SK-N-SH treated with all-trans-retinoic acid at 6 μM for 48 hours (cell line): Measurements from ENCODE around the gene GABBR2.
A peak's percentile ranks its signal among the peaks of the same experiment; 100 is the strongest.

ENCODE experiments used
- ATAC-seq: fragments of 200-7000 bp; cut with Tn5 transposase; 3 replicates; pipeline ENCODE4 v1.9.1; 2020; ENCODE audit warnings: mild to moderate bottlenecking, moderate library complexity
- ARNTL ChIP-seq: fragments of 450-650 bp; formaldehyde crosslinking; IDR thresholded peaks from 2 replicates; pipeline ENCODE4 v1.5.0; 2020; ENCODE audit warnings: low read depth, mild to moderate bottlenecking, moderate library complexity, borderline replicate concordance
- BACH2 ChIP-seq: fragments of 250-450 bp; sonication (Bioruptor Pico); IDR thresholded peaks from 2 replicates; pipeline ENCODE4 v1.9.0; 2021; ENCODE audit warnings: mild to moderate bottlenecking, borderline replicate concordance
- CSDC2 ChIP-seq: fragments of 250-450 bp; sonication (Bioruptor Pico); IDR thresholded peaks from 2 replicates; pipeline ENCODE4 v1.5.0; 2020; ENCODE audit warnings: mild to moderate bottlenecking, moderate library complexity
- ESRRG ChIP-seq: fragments of 250-450 bp; sonication (Bioruptor Pico); IDR thresholded peaks from 2 replicates; pipeline ENCODE4 v1.6.1; 2021; ENCODE audit warnings: mild to moderate bottlenecking
- GLIS3 ChIP-seq: fragments of 250-450 bp; sonication (Bioruptor Pico); IDR thresholded peaks from 2 replicates; pipeline ENCODE4 v1.5.0; 2020; ENCODE audit warnings: mild to moderate bottlenecking, moderate library complexity
- ISL1 ChIP-seq: fragments of 250-450 bp; sonication (Bioruptor Pico); IDR thresholded peaks from 2 replicates; pipeline ENCODE4 v2.1.2; 2022; ENCODE audit warnings: mild to moderate bottlenecking, moderate library complexity
- OSR1 ChIP-seq: fragments of 250-450 bp; sonication (Bioruptor Pico); IDR thresholded peaks from 2 replicates; pipeline ENCODE4 v1.8.0; 2022; ENCODE audit warnings: moderate library complexity, mild to moderate bottlenecking, inconsistent platforms
- PPARA ChIP-seq: fragments of 250-450 bp; sonication (Bioruptor Pico); IDR thresholded peaks from 2 replicates; pipeline ENCODE4 v1.5.0; 2020; ENCODE audit warnings: mild to moderate bottlenecking, borderline replicate concordance
- RARB ChIP-seq: fragments of 250-450 bp; sonication (Bioruptor Pico); IDR thresholded peaks from 2 replicates; pipeline ENCODE4 v1.8.0; 2021; ENCODE audit warnings: mild to moderate bottlenecking, moderate library complexity
- TCF4 ChIP-seq: fragments of 250-450 bp; sonication (Bioruptor Pico); IDR thresholded peaks from 2 replicates; pipeline ENCODE4 v1.8.0; 2021; ENCODE audit warnings: mild to moderate bottlenecking, moderate library complexity, borderline replicate concordance
- ZC3H10 ChIP-seq: fragments of 250-450 bp; sonication (Bioruptor Pico); IDR thresholded peaks from 2 replicates; pipeline ENCODE4 v1.5.1; 2021; ENCODE audit warnings: mild to moderate bottlenecking, moderate library complexity
- ZFP3 ChIP-seq: fragments of 250-450 bp; sonication (Bioruptor Pico); IDR thresholded peaks from 2 replicates; pipeline ENCODE4 v1.5.0; 2020; ENCODE audit warnings: mild to moderate bottlenecking, moderate library complexity
- ZFP30 ChIP-seq: fragments of 450-650 bp; formaldehyde crosslinking; IDR thresholded peaks from 2 replicates; pipeline ENCODE4 v1.5.0; 2022; ENCODE audit warnings: mild to moderate bottlenecking, moderate library complexity
- ZNF70 ChIP-seq: fragments of 450-650 bp; formaldehyde crosslinking; IDR thresholded peaks from 2 replicates; pipeline ENCODE4 v1.5.0; 2020; ENCODE audit warnings: mild to moderate bottlenecking, moderate library complexity
- ZNF8 ChIP-seq: fragments of 450-650 bp; formaldehyde crosslinking; IDR thresholded peaks from 2 replicates; pipeline ENCODE4 v1.5.0; 2020; ENCODE audit warnings: mild to moderate bottlenecking, moderate library complexity
- TF ChIP-seq, protein P1 (sequence below): fragments of 250-450 bp; sonication (Bioruptor Pico); IDR thresholded peaks from 2 replicates; pipeline ENCODE4 v1.5.1; 2021; ENCODE audit warnings: mild to moderate bottlenecking, moderate library complexity
- TF ChIP-seq, protein P2 (sequence below): fragments of 250-450 bp; sonication (Bioruptor Pico); IDR thresholded peaks from 2 replicates; pipeline ENCODE4 v1.8.0; 2021; ENCODE audit warnings: low read depth, mild to moderate bottlenecking, moderate library complexity, borderline replicate concordance
- TF ChIP-seq, protein P3 (sequence below): fragments of 250-450 bp; sonication (Bioruptor Pico); IDR thresholded peaks from 2 replicates; pipeline ENCODE4 v1.5.1; 2020; ENCODE audit warnings: low read depth, mild to moderate bottlenecking, moderate library complexity
- TF ChIP-seq, protein P4 (sequence below): fragments of 250-450 bp; sonication (Bioruptor Pico); IDR thresholded peaks from 2 replicates; pipeline ENCODE4 v1.8.0; 2020; ENCODE audit warnings: mild to moderate bottlenecking, moderate library complexity, borderline replicate concordance

The GABBR2 gene

DNA sequence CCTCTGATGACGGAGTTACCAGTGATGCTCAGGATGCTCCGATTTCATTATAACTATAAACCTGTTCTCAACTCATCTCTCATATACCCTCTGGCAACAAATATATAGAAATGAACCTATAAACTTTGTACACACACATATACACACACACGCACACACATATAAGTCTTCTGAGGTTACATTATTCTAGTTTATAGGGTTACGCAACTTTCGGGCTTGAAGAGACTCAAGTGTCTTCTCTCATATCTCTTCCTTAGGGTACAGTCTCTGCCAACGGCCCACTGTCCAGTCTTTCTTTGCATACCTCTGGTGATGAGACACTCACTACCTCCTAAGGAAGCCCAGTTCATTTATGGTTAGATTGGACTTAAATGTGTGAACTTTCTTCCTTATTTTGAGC is 383.9 kb downstream of the GABBR2 start:
- no peak for ATAC-seq
- TF ChIP-seq, protein P1, sequence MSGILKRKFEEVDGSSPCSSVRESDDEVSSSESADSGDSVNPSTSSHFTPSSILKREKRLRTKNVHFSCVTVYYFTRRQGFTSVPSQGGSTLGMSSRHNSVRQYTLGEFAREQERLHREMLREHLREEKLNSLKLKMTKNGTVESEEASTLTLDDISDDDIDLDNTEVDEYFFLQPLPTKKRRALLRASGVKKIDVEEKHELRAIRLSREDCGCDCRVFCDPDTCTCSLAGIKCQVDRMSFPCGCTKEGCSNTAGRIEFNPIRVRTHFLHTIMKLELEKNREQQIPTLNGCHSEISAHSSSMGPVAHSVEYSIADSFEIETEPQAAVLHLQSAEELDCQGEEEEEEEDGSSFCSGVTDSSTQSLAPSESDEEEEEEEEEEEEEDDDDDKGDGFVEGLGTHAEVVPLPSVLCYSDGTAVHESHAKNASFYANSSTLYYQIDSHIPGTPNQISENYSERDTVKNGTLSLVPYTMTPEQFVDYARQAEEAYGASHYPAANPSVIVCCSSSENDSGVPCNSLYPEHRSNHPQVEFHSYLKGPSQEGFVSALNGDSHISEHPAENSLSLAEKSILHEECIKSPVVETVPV (CRISPR knock-in tag) = no peak
- TF ChIP-seq BACH2 (CRISPR knock-in tag) (no peak), TCF4 (no peak)

DNA sequence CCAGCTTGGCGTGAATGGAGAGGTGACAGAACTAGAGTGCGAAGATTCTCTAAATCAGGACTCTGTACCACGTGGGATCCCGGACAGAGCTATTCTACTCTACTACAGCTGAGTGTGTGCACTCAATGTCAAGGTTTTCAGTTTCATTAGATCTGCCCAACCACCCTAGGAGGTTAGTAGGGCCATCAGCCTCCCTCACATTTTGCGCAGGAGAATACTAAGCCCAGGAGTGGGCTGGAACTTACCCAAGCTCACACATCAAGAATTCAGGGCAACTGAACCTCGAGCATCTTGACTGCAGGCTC is 385.0 kb downstream of the GABBR2 start:
- no peak for TF ChIP-seq ZFP3 (CRISPR knock-in tag)
- no peak for TF ChIP-seq OSR1
- TF ChIP-seq, protein P2, sequence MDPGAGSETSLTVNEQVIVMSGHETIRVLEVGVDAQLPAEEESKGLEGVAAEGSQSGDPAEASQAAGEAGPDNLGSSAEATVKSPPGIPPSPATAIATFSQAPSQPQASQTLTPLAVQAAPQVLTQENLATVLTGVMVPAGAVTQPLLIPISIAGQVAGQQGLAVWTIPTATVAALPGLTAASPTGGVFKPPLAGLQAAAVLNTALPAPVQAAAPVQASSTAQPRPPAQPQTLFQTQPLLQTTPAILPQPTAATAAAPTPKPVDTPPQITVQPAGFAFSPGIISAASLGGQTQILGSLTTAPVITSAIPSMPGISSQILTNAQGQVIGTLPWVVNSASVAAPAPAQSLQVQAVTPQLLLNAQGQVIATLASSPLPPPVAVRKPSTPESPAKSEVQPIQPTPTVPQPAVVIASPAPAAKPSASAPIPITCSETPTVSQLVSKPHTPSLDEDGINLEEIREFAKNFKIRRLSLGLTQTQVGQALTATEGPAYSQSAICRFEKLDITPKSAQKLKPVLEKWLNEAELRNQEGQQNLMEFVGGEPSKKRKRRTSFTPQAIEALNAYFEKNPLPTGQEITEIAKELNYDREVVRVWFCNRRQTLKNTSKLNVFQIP (CRISPR knock-in tag) = no peak
- TF ChIP-seq, protein P3, sequence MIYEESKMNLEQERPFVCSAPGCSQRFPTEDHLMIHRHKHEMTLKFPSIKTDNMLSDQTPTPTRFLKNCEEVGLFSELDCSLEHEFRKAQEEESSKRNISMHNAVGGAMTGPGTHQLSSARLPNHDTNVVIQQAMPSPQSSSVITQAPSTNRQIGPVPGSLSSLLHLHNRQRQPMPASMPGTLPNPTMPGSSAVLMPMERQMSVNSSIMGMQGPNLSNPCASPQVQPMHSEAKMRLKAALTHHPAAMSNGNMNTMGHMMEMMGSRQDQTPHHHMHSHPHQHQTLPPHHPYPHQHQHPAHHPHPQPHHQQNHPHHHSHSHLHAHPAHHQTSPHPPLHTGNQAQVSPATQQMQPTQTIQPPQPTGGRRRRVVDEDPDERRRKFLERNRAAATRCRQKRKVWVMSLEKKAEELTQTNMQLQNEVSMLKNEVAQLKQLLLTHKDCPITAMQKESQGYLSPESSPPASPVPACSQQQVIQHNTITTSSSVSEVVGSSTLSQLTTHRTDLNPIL (CRISPR knock-in tag) = no peak
- no peak for TF ChIP-seq ZC3H10
- TF ChIP-seq GLIS3 (CRISPR knock-in tag) = no peak
- TF ChIP-seq CSDC2 = no peak
- TF ChIP-seq, protein P4, sequence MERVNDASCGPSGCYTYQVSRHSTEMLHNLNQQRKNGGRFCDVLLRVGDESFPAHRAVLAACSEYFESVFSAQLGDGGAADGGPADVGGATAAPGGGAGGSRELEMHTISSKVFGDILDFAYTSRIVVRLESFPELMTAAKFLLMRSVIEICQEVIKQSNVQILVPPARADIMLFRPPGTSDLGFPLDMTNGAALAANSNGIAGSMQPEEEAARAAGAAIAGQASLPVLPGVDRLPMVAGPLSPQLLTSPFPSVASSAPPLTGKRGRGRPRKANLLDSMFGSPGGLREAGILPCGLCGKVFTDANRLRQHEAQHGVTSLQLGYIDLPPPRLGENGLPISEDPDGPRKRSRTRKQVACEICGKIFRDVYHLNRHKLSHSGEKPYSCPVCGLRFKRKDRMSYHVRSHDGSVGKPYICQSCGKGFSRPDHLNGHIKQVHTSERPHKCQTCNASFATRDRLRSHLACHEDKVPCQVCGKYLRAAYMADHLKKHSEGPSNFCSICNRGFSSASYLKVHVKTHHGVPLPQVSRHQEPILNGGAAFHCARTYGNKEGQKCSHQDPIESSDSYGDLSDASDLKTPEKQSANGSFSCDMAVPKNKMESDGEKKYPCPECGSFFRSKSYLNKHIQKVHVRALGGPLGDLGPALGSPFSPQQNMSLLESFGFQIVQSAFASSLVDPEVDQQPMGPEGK (CRISPR knock-in tag) = no peak
- TF ChIP-seq RARB (CRISPR knock-in tag) = no peak
- no peak for TF ChIP-seq ZNF8 (CRISPR knock-in tag)
- no peak for TF ChIP-seq PPARA (CRISPR knock-in tag)
- no peak for TF ChIP-seq ARNTL (CRISPR knock-in tag)
- no peak for TF ChIP-seq ZFP30
- no peak for TF ChIP-seq ESRRG (CRISPR knock-in tag)
- ATAC-seq = peak; percentile 18; the same call in 2 of the 3 replicates

DNA sequence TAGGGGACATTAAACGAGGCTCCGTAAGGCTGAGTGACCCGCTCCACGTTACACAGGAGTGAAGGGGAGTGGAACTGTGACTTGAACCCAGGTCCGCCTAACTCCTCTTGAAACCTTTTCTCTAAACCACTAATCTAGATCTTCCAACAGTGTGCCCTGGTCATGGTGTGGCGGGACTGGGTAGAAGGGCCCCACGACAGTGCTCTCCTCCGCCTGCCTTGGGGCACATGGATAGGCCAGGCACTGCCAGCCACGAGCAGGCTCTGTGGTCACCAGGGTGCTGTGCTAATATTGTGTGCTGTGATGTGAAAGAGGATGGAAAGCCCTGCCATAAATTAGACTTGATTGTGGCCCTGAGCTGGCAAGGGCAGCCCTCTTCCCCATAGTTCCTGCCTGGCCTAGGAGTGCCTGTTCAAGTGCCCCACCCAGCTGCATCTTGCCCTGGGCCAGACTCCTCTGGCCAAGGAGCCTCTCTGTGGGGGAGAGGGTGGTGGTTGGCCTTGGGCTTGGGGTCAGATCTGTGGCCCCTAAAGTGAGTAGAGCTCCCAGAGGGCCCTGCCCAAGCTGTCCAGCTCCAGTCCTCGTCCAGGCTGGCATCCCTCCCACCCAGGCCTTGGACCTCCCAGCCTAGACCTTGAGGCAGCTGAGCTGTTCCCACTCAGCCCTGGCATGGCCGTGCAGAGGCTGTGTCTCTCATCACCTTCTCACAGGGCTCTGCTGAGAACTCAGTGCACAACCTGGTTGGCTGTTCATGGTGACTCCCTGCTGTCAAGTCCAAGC is 385.5 kb downstream of the GABBR2 start:
- ATAC-seq = peak; percentile 17; the same call in 2 of the 3 replicates
- TF ChIP-seq, protein P2 (CRISPR knock-in tag) = no peak
- TF ChIP-seq ZC3H10 (no peak), BACH2 (CRISPR knock-in tag) (no peak), OSR1 (no peak), ZFP30 (no peak), ISL1 (no peak), ZNF70 (CRISPR knock-in tag) (no peak), GLIS3 (CRISPR knock-in tag) (no peak)
- TF ChIP-seq, protein P4 (CRISPR knock-in tag) = no peak
